HL-60 (cell line): ENCODE results near the gene UXS1.

Experiments
- DNase-seq, 2 experiments: peaks; one replicate each; pipeline ENCODE4 v3.0.0-alpha.2; 2010 to 2020; ENCODE audit warnings: low read depth in 1 of 2, low spot score in 1 of 2
- H3K27ac ChIP-seq: fragments of 250-450 bp; sonication (Bioruptor Pico); replicated peaks from 2 replicates; pipeline ENCODE4 v1.5.1; 2020; ENCODE audit warnings: mild to moderate bottlenecking, moderate library complexity
- H3K27me3 ChIP-seq: fragments of 250-450 bp; sonication (Bioruptor Pico); 2 replicates; pipeline ENCODE4 v1.5.1; 2021; ENCODE audit warnings: mild to moderate bottlenecking, moderate library complexity; ENCODE audit not compliant: insufficient read depth, poor library complexity, severe bottlenecking
- H3K4me3 ChIP-seq: replicated peaks from 2 replicates; pipeline ENCODE4 v1.5.1; 2011; ENCODE audit warnings: mild to moderate bottlenecking, control low read depth, low read length; ENCODE audit not compliant: insufficient read depth
- CTCF ChIP-seq: IDR thresholded peaks from one replicate; pipeline ENCODE4 v1.5.1; 2011; ENCODE audit warnings: low read length, control low read depth, inconsistent platforms; ENCODE audit not compliant: insufficient read depth
- GABPA ChIP-seq: IDR thresholded peaks from 2 replicates; pipeline ENCODE4 v1.6.1; 2012; ENCODE audit warnings: low read depth
- POLR2AphosphoS5 ChIP-seq: IDR thresholded peaks from 2 replicates; pipeline ENCODE4 v1.6.1; 2012; ENCODE audit warnings: low read depth
- REST ChIP-seq: IDR thresholded peaks from 2 replicates; pipeline ENCODE4 v1.6.1; 2012; ENCODE audit warnings: low read depth; ENCODE audit not compliant: insufficient replicate concordance
- SPI1 ChIP-seq: IDR thresholded peaks from 2 replicates; pipeline ENCODE4 v1.6.1; 2012; ENCODE audit warnings: low read depth, mild to moderate bottlenecking, borderline replicate concordance

Gene UXS1

GRCh38 chr2:106195456-106195855 lies 1.4 kb upstream of the UXS1 start:
- H3K27ac ChIP-seq: no peak overlapping the region
- DNase-seq: no peak
- no peak for TF ChIP-seq POLR2AphosphoS5
- TF ChIP-seq GABPA: no peak
- no peak for TF ChIP-seq SPI1
- TF ChIP-seq CTCF: no peak
- no peak for TF ChIP-seq REST
- no peak overlapping the region for H3K4me3 ChIP-seq
- H3K27me3 ChIP-seq: no peaks in the 10 kb centered on the region

GRCh38 chr2:106193690-106193976 lies 468 bp downstream of the UXS1 start:
- Histone ChIP-seq H3K27me3 (no peaks in the 10 kb centered on the region), H3K4me3 (peak overlapping the region; percentile 62), H3K27ac (peak overlapping the region; percentile 67)
- TF ChIP-seq GABPA (no peak), POLR2AphosphoS5 (0 out of 2 replicates have a peak, but pooled peaks have one; percentile 5)
- no peak for DNase-seq

- Histone ChIP-seq H3K4me3 (peak overlapping the region; percentile 62), H3K27ac (peak overlapping the region; percentile 67), H3K27me3 (no peaks in the 10 kb centered on the region)
- peak; percentile 62 to 79 for DNase-seq
- TF ChIP-seq SPI1: no peak
- TF ChIP-seq GABPA: no peak; the same call in 1 of the 2 replicates
- no peak for TF ChIP-seq REST
- TF ChIP-seq CTCF: no peak
- TF ChIP-seq POLR2AphosphoS5: no peak
Measured at GRCh38 chr2:106192752-106193689, 1.1 kb downstream of the UXS1 start.

GRCh38 chr2:106191511-106192016 lies 2.5 kb downstream of the UXS1 start:
- TF ChIP-seq GABPA (no peak), SPI1 (no peak), REST (no peak), POLR2AphosphoS5 (no peak), CTCF (no peak)
- DNase-seq: no peak
- Histone ChIP-seq H3K27ac (no peak overlapping the region), H3K27me3 (no peaks in the 10 kb centered on the region), H3K4me3 (no peak overlapping the region)
